Upper lobe of right lung (tissue), 1 donor: Measurements from ENCODE around the gene C2orf49. TPM values are rescaled to one million over a fixed set of nuclear protein-coding genes. Genes with fewer than 3 reads are reported as not detected.

Experiments used
- ATAC-seq: fragments of 200-7000 bp; cut with Tn5 transposase; one replicate; pipeline ENCODE4 v1.9.1; 2020; ENCODE audit warnings: mild to moderate bottlenecking, moderate library complexity
- DNase-seq: peaks from one replicate; pipeline ENCODE4 v3.0.0-alpha.2; 2020
- H3K27ac ChIP-seq: fragments of 200-600 bp; one replicate; pipeline ENCODE4 v1.8.0; 2022
- H3K27me3 ChIP-seq: fragments of 200-600 bp; one replicate; pipeline ENCODE4 v1.8.0; 2022; ENCODE audit warnings: mild to moderate bottlenecking
- H3K36me3 ChIP-seq: fragments of 200-600 bp; one replicate; pipeline ENCODE4 v1.8.0; 2022
- H3K4me1 ChIP-seq: fragments of 200-600 bp; one replicate; pipeline ENCODE4 v1.8.0; 2022
- H3K4me3 ChIP-seq: fragments of 200-600 bp; one replicate; pipeline ENCODE4 v1.8.0; 2022; ENCODE audit warnings: mild to moderate bottlenecking
- H3K9me3 ChIP-seq: fragments of 200-600 bp; one replicate; pipeline ENCODE4 v1.8.0; 2022
- CTCF ChIP-seq: fragments of 200-600 bp; IDR thresholded peaks from one replicate; pipeline ENCODE4 v1.8.0; 2022; ENCODE audit warnings: antibody characterized with exemption
- intact Hi-C: fragments of 100-400 bp; cut with DNase I; formaldehyde crosslinking; loops from one replicate; pipeline ENCODE4 v1.11.0; 2022
- total RNA-seq: library from RNA; stranded (reverse); fragmentation: NEBNext Ultra II Directional; extraction: Animal tissue kit (Norgen Biotek cat#: 25700); gene quantifications from one replicate; pipeline ENCODE4 v1.2.1, GENCODE V29; 2021
- donor health status: DM: no; HTN: yes; CAD: no; lungs with severe emphysema.

The C2orf49 gene
- total RNA-seq, 1 donor from 2014 or later: 18.0 TPM

- no peak for TF ChIP-seq CTCF
- DNase-seq: no peak
- H3K4me3 ChIP-seq: no peak overlapping the region
- no peak for ATAC-seq
- no peak overlapping the region for H3K27ac ChIP-seq
- H3K9me3 ChIP-seq: no peaks in the 10 kb centered on the region
- no peaks in the 10 kb centered on the region for H3K36me3 ChIP-seq
- H3K27me3 ChIP-seq: no peaks in the 10 kb centered on the region
- peaks cover 3% of the 10 kb centered on the region for H3K4me1 ChIP-seq
- intact Hi-C loops: no loop called here
These were observed 48.6 kb downstream of the C2orf49 start for GRCh38 chr2:105385731-105386540.

- intact Hi-C loops: no loop called here
- no peak for ATAC-seq
- TF ChIP-seq CTCF: no peak
- Histone ChIP-seq H3K27ac (no peak overlapping the region), H3K4me3 (no peak overlapping the region), H3K4me1 (peaks cover 3% of the 10 kb centered on the region), H3K9me3 (no peaks in the 10 kb centered on the region), H3K27me3 (no peaks in the 10 kb centered on the region), H3K36me3 (no peaks in the 10 kb centered on the region)
- no peak for DNase-seq
These were observed 49.9 kb downstream of the C2orf49 start for GRCh38 chr2:105387225-105387624.

GRCh38 chr2:105388971-105389381, 51.6 kb downstream of the C2orf49 start:
- intact Hi-C loops: no loop called here
- TF ChIP-seq CTCF: no peak
- H3K36me3 ChIP-seq: no peaks in the 10 kb centered on the region
- peaks cover 3% of the 10 kb centered on the region for H3K4me1 ChIP-seq
- H3K9me3 ChIP-seq: no peaks in the 10 kb centered on the region
- H3K27ac ChIP-seq: no peak overlapping the region
- DNase-seq (no peak), ATAC-seq (no peak)
- no peak overlapping the region for H3K4me3 ChIP-seq
- peaks cover 3% of the 10 kb centered on the region for H3K27me3 ChIP-seq

- Histone ChIP-seq H3K4me3 (no peak overlapping the region), H3K27me3 (peaks cover 4% of the 10 kb centered on the region), H3K27ac (no peak overlapping the region), H3K9me3 (no peaks in the 10 kb centered on the region), H3K36me3 (no peaks in the 10 kb centered on the region), H3K4me1 (peaks cover 3% of the 10 kb centered on the region)
- TF ChIP-seq CTCF: no peak
- DNase-seq (no peak), ATAC-seq (no peak)
- intact Hi-C loops: no loop called here
These were observed 53.1 kb downstream of the C2orf49 start for GRCh38 chr2:105390454-105390853.

- Histone ChIP-seq H3K9me3 (no peaks in the 10 kb centered on the region), H3K36me3 (no peaks in the 10 kb centered on the region), H3K27me3 (peaks cover 4% of the 10 kb centered on the region), H3K4me1 (peaks cover 3% of the 10 kb centered on the region), H3K4me3 (no peak overlapping the region), H3K27ac (no peak overlapping the region)
- intact Hi-C loops: no loop called here
- no peak for ATAC-seq
- TF ChIP-seq CTCF: no peak
- DNase-seq: no peak
These were observed 53.8 kb downstream of the C2orf49 start for GRCh38 chr2:105391058-105391627.
